Tibial nerve (tissue), 3 donors: ENCODE data around the gene ACVR1.

Source experiments
- CTCF ChIP-seq, 5 experiments: fragments of 200-600 bp in 3 of 5; fragments of 450-650 bp in 2 of 5; sonication (generic) in 3 of 5; IDR thresholded peaks; one replicate each; pipeline ENCODE4 v1.5.1; 2016 to 2019; ENCODE audit warnings: antibody characterized with exemption in 5 of 5, mild to moderate bottlenecking in 3 of 5, moderate library complexity in 2 of 5
- POLR2A ChIP-seq, 2 donors: fragments of 450-650 bp; IDR thresholded peaks; one replicate each; pipeline ENCODE4 v1.6.1; 2017; ENCODE audit warnings: antibody characterized with exemption in 2 of 2, mild to moderate bottlenecking in 2 of 2, moderate library complexity in 2 of 2

GRCh38 chr2:157890969-157891642 lies 15.0 kb upstream of the ACVR1 start:
- TF ChIP-seq CTCF (IDR thresholded peaks at IDR 0.05) = no peak
- TF ChIP-seq POLR2A (IDR thresholded peaks at IDR 0.05) = no peak
